ENCODE results near the gene TUBGCP3.

Gene TUBGCP3

GRCh38 chr13:112582263-112582662 is 5.7 kb downstream of the TUBGCP3 start:
- TF ChIP-seq ZNF274 (IDR thresholded peaks at IDR 0.05; ENCODE audit: low read depth, low read length), result no peak
- no peak for TF ChIP-seq SUZ12 (IDR thresholded peaks at IDR 0.05; ENCODE audit: extremely low read depth, insufficient read depth, insufficient read length)
- TF ChIP-seq YY1 (IDR thresholded peaks at IDR 0.05; ENCODE audit: insufficient read depth, insufficient read length), result no peak
- Histone ChIP-seq H3K27me3 (ENCODE audit: insufficient read depth, insufficient read length) (no peaks in the 10 kb centered on the region), H3K9me3 (ENCODE audit: insufficient read depth, low read length) (peaks cover 21% of the 10 kb centered on the region), H3K4me1 (ENCODE audit: insufficient read depth, insufficient read length) (no peaks in the 10 kb centered on the region), H3K36me3 (ENCODE audit: insufficient read depth, insufficient read length, low read length) (peaks cover 10% of the 10 kb centered on the region), H3K9ac (ENCODE audit: insufficient read length, low read depth) (no peak overlapping the region), H3K4me3 (ENCODE audit: insufficient read length, low read depth) (no peak overlapping the region)
- DNase-seq (ENCODE audit: low read depth, low spot score), result no peak

GRCh38 chr13:112580912-112581311 is 7.0 kb downstream of the TUBGCP3 start:
- no peak for DNase-seq (ENCODE audit: low read depth, low spot score)
- no peaks in the 10 kb centered on the region for H3K4me1 ChIP-seq (ENCODE audit: insufficient read depth, insufficient read length)
- no peak for TF ChIP-seq YY1 (IDR thresholded peaks at IDR 0.05; ENCODE audit: insufficient read depth, insufficient read length)
- TF ChIP-seq SUZ12 (IDR thresholded peaks at IDR 0.05; ENCODE audit: extremely low read depth, insufficient read depth, insufficient read length), result no peak
- TF ChIP-seq ZNF274 (IDR thresholded peaks at IDR 0.05; ENCODE audit: low read depth, low read length), result no peak
- H3K9me3 ChIP-seq (ENCODE audit: insufficient read depth, low read length), result peaks cover 21% of the 10 kb centered on the region
- no peak overlapping the region for H3K4me3 ChIP-seq (ENCODE audit: insufficient read length, low read depth)
- H3K36me3 ChIP-seq (ENCODE audit: insufficient read depth, insufficient read length, low read length), result peaks cover 10% of the 10 kb centered on the region
- no peak overlapping the region for H3K9ac ChIP-seq (ENCODE audit: insufficient read length, low read depth)
- H3K27me3 ChIP-seq (ENCODE audit: insufficient read depth, insufficient read length), result no peaks in the 10 kb centered on the region

- Histone ChIP-seq H3K4me1 (ENCODE audit: insufficient read depth, insufficient read length) (no peaks in the 10 kb centered on the region), H3K4me3 (ENCODE audit: insufficient read length, low read depth) (no peak overlapping the region), H3K27me3 (ENCODE audit: insufficient read depth, insufficient read length) (no peaks in the 10 kb centered on the region), H3K9me3 (ENCODE audit: insufficient read depth, low read length) (peaks cover 21% of the 10 kb centered on the region), H3K36me3 (ENCODE audit: insufficient read depth, insufficient read length, low read length) (peaks cover 10% of the 10 kb centered on the region), H3K9ac (ENCODE audit: insufficient read length, low read depth) (no peak overlapping the region)
- TF ChIP-seq SUZ12 (IDR thresholded peaks at IDR 0.05; ENCODE audit: extremely low read depth, insufficient read depth, insufficient read length), result no peak
- no peak for TF ChIP-seq ZNF274 (IDR thresholded peaks at IDR 0.05; ENCODE audit: low read depth, low read length)
- TF ChIP-seq YY1 (IDR thresholded peaks at IDR 0.05; ENCODE audit: insufficient read depth, insufficient read length), result no peak
- no peak for DNase-seq (ENCODE audit: low read depth, low spot score)
Observed at GRCh38 chr13:112580211-112580610, 7.7 kb downstream of the TUBGCP3 start.

DNA sequence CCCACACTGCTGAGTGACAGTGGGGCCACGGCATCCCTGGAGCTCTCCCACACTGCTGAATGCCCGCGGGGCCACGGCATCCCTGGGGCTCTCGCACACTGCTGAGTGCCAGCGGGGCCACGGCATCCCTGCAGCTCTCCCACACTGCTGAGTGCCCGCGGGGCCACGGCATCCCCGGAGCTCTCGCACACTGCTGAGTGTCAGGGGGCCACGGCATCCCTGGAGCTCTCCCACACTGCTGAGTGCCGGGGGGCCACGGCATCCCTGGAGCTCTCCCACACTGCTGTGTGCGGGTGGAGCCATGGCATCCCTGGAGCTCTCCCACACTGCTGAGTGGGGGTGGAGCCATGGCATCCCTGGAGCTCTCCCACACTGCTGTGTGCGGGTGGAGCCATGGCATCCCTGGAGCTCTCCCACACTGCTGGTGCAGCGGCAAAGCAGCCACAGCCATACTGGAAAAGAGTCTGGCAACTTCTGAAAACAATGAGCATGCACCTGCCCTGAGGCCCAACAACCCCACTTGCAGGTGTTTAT is 8.6 kb downstream of the TUBGCP3 start:
- Histone ChIP-seq H3K4me3 (ENCODE audit: insufficient read length, low read depth) (no peak overlapping the region), H3K27me3 (ENCODE audit: insufficient read depth, insufficient read length) (no peaks in the 10 kb centered on the region), H3K9ac (ENCODE audit: insufficient read length, low read depth) (no peak overlapping the region), H3K36me3 (ENCODE audit: insufficient read depth, insufficient read length, low read length) (peaks cover 10% of the 10 kb centered on the region), H3K4me1 (ENCODE audit: insufficient read depth, insufficient read length) (no peaks in the 10 kb centered on the region), H3K9me3 (ENCODE audit: insufficient read depth, low read length) (peaks cover 21% of the 10 kb centered on the region)
- DNase-seq (ENCODE audit: low read depth, low spot score), result no peak
- no peak for TF ChIP-seq SUZ12 (IDR thresholded peaks at IDR 0.05; ENCODE audit: extremely low read depth, insufficient read depth, insufficient read length)
- no peak for TF ChIP-seq ZNF274 (IDR thresholded peaks at IDR 0.05; ENCODE audit: low read depth, low read length)
- no peak for TF ChIP-seq YY1 (IDR thresholded peaks at IDR 0.05; ENCODE audit: insufficient read depth, insufficient read length)

- H3K4me1 ChIP-seq (ENCODE audit: insufficient read depth, insufficient read length), result no peaks in the 10 kb centered on the region
- no peak for DNase-seq (ENCODE audit: low read depth, low spot score)
- no peaks in the 10 kb centered on the region for H3K36me3 ChIP-seq (ENCODE audit: insufficient read depth, insufficient read length, low read length)
- TF ChIP-seq YY1 (IDR thresholded peaks at IDR 0.05; ENCODE audit: insufficient read depth, insufficient read length) (no peak), ZNF274 (IDR thresholded peaks at IDR 0.05; ENCODE audit: low read depth, low read length) (no peak), SUZ12 (IDR thresholded peaks at IDR 0.05; ENCODE audit: extremely low read depth, insufficient read depth, insufficient read length) (no peak)
- no peak overlapping the region for H3K9ac ChIP-seq (ENCODE audit: insufficient read length, low read depth)
- H3K9me3 ChIP-seq (ENCODE audit: insufficient read depth, low read length), result peaks cover 21% of the 10 kb centered on the region
- no peaks in the 10 kb centered on the region for H3K27me3 ChIP-seq (ENCODE audit: insufficient read depth, insufficient read length)
- H3K4me3 ChIP-seq (ENCODE audit: insufficient read length, low read depth), result no peak overlapping the region
Observed at GRCh38 chr13:112576768-112577167, 11.2 kb downstream of the TUBGCP3 start.

- no peaks in the 10 kb centered on the region for H3K27me3 ChIP-seq (ENCODE audit: insufficient read depth, insufficient read length)
- H3K9ac ChIP-seq (ENCODE audit: insufficient read length, low read depth), result no peak overlapping the region
- H3K9me3 ChIP-seq (ENCODE audit: insufficient read depth, low read length), result peaks cover 21% of the 10 kb centered on the region
- H3K4me1 ChIP-seq (ENCODE audit: insufficient read depth, insufficient read length), result no peaks in the 10 kb centered on the region
- no peak for DNase-seq (ENCODE audit: low read depth, low spot score)
- H3K36me3 ChIP-seq (ENCODE audit: insufficient read depth, insufficient read length, low read length), result no peaks in the 10 kb centered on the region
- H3K4me3 ChIP-seq (ENCODE audit: insufficient read length, low read depth), result no peak overlapping the region
- TF ChIP-seq SUZ12 (IDR thresholded peaks at IDR 0.05; ENCODE audit: extremely low read depth, insufficient read depth, insufficient read length) (no peak), ZNF274 (IDR thresholded peaks at IDR 0.05; ENCODE audit: low read depth, low read length) (no peak), YY1 (IDR thresholded peaks at IDR 0.05; ENCODE audit: insufficient read depth, insufficient read length) (no peak)
Observed at GRCh38 chr13:112576191-112576590, 11.8 kb downstream of the TUBGCP3 start.

GRCh38 chr13:112575675-112576074 is 12.3 kb downstream of the TUBGCP3 start:
- no peak for DNase-seq (ENCODE audit: low read depth, low spot score)
- no peak for TF ChIP-seq SUZ12 (IDR thresholded peaks at IDR 0.05; ENCODE audit: extremely low read depth, insufficient read depth, insufficient read length)
- TF ChIP-seq YY1 (IDR thresholded peaks at IDR 0.05; ENCODE audit: insufficient read depth, insufficient read length), result no peak
- TF ChIP-seq ZNF274 (IDR thresholded peaks at IDR 0.05; ENCODE audit: low read depth, low read length), result no peak
- Histone ChIP-seq H3K4me3 (ENCODE audit: insufficient read length, low read depth) (no peak overlapping the region), H3K4me1 (ENCODE audit: insufficient read depth, insufficient read length) (no peaks in the 10 kb centered on the region), H3K9me3 (ENCODE audit: insufficient read depth, low read length) (peaks cover 21% of the 10 kb centered on the region), H3K27me3 (ENCODE audit: insufficient read depth, insufficient read length) (no peaks in the 10 kb centered on the region), H3K36me3 (ENCODE audit: insufficient read depth, insufficient read length, low read length) (no peaks in the 10 kb centered on the region), H3K9ac (ENCODE audit: insufficient read length, low read depth) (no peak overlapping the region)
